MM.1S (cell line): ENCODE measurements around the gene RAB1B.

Experiments
- CTCF ChIP-seq: fragments of 300-600 bp; sonication (generic); IDR thresholded peaks from 2 replicates; pipeline ENCODE4 v1.5.1; 2016; ENCODE audit warnings: antibody characterized with exemption, low read length, mixed read lengths
- EZH2phosphoT487 ChIP-seq: fragments of 300-600 bp; sonication (generic); IDR thresholded peaks from 2 replicates; pipeline ENCODE4 v1.6.1; 2018; ENCODE audit warnings: antibody characterized with exemption, low read length

GRCh38 chr11:66225066-66225465 lies 43.4 kb upstream of the RAB1B start:
- TF ChIP-seq CTCF (no peak), EZH2phosphoT487 (no peak)
